Peyer's patch (tissue), 4 donors: Measurements from ENCODE around the gene SCN2B.

Source experiments
- POLR2A ChIP-seq, 2 donors: fragments of 450-650 bp; IDR thresholded peaks; one replicate each; pipeline ENCODE4 v1.5.1; 2017; ENCODE audit warnings: antibody characterized with exemption in 2 of 2, mild to moderate bottlenecking in 2 of 2, moderate library complexity in 2 of 2
- TF ChIP-seq, protein P1 (sequence below), 6 experiments: fragments of 450-650 bp in 4 of 6; fragments of 200-600 bp in 2 of 6; sonication (generic) in 1 of 6; IDR thresholded peaks; one replicate each; pipeline ENCODE4 v1.5.1; 2017 to 2019; ENCODE audit warnings: antibody characterized with exemption in 6 of 6, mild to moderate bottlenecking in 3 of 6, moderate library complexity in 1 of 6

DNA sequence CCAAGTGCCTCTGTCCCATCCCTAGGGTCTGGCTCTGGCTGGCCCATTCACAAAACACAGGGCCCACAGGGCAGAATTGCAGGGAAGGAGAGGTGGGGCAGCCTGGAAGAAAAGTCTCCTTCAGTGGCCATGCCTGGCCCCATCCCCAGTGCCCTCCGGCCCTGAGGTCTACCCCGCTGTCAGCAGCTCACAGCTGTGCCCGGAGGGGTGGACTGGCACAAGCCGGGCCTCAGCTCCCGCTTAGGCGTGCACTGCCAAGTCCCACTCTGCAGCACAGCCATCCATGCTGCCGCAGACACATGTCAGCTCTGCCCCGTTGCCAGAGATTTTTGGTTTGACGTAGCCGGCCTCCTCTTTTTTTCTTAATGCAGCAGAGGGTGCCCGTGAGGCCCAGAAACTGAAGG is 3.9 kb upstream of the SCN2B start:
- TF ChIP-seq, protein P1, sequence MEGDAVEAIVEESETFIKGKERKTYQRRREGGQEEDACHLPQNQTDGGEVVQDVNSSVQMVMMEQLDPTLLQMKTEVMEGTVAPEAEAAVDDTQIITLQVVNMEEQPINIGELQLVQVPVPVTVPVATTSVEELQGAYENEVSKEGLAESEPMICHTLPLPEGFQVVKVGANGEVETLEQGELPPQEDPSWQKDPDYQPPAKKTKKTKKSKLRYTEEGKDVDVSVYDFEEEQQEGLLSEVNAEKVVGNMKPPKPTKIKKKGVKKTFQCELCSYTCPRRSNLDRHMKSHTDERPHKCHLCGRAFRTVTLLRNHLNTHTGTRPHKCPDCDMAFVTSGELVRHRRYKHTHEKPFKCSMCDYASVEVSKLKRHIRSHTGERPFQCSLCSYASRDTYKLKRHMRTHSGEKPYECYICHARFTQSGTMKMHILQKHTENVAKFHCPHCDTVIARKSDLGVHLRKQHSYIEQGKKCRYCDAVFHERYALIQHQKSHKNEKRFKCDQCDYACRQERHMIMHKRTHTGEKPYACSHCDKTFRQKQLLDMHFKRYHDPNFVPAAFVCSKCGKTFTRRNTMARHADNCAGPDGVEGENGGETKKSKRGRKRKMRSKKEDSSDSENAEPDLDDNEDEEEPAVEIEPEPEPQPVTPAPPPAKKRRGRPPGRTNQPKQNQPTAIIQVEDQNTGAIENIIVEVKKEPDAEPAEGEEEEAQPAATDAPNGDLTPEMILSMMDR (IDR thresholded peaks at IDR 0.05): no peak
- no peak for TF ChIP-seq POLR2A (IDR thresholded peaks at IDR 0.05)
